HEK293 (cell line): ENCODE measurements around the gene TMEM184A.

ENCODE experiments used
- CTCF ChIA-PET: fragments of 350-600 bp; formaldehyde crosslinking; extraction: SDS; loops from one replicate; lab custom pipeline; 2021; ENCODE audit warnings: antibody characterized with exemption; lab: Yijun Ruan, JAX
- POLR2A ChIA-PET: fragments of 300-600 bp; formaldehyde crosslinking; extraction: SDS; loops from one replicate; lab custom pipeline; 2020; ENCODE audit warnings: antibody characterized with exemption, inconsistent platforms; lab: Yijun Ruan, JAX
- H3K27ac ChIP-seq: fragments of 200-500 bp; sonication (Bioruptor generic); 2 replicates; pipeline ENCODE4 v1.5.1; 2014; ENCODE audit warnings: low read depth, low read length, control low read depth, inconsistent platforms; ENCODE audit errors: extremely low read depth
- H3K36me3 ChIP-seq, 2 experiments: fragments of 200-500 bp in 1 of 2; sonication (Bioruptor generic) in 1 of 2; 1 replicate in 1 of 2; 2 replicates in 1 of 2; pipeline ENCODE4 v1.5.1; 2014 to 2017; ENCODE audit warnings: inconsistent platforms in 2 of 2, low read length in 2 of 2; ENCODE audit not compliant: control insufficient read depth in 2 of 2, insufficient read depth in 1 of 2
- H3K4me1 ChIP-seq: fragments of 200-500 bp; sonication (Bioruptor generic); 2 replicates; pipeline ENCODE4 v1.5.1; 2014; ENCODE audit warnings: mild to moderate bottlenecking, low read length, inconsistent platforms; ENCODE audit not compliant: control insufficient read depth, insufficient read depth
- H3K4me3 ChIP-seq: 2 replicates; pipeline ENCODE4 v1.5.1; 2011; ENCODE audit warnings: low read depth, mild to moderate bottlenecking, control low read depth, low read length, moderate library complexity
- H3K9me3 ChIP-seq: fragments of 200-500 bp; sonication (Bioruptor generic); 2 replicates; pipeline ENCODE4 v1.5.1; 2014; ENCODE audit warnings: low read depth, low read length, inconsistent platforms; ENCODE audit not compliant: control insufficient read depth, insufficient read depth
- GLIS2 ChIP-seq: fragments of 450-650 bp; formaldehyde crosslinking; IDR thresholded peaks from 2 replicates; pipeline ENCODE4 v1.5.1; 2016; ENCODE audit warnings: missing biosample characterization, missing genetic modification characterization
- HOXA7 ChIP-seq: sonication (generic); formaldehyde crosslinking; IDR thresholded peaks from 2 replicates; pipeline ENCODE4 v1.8.1; 2022; ENCODE audit warnings: missing genetic modification reagents, borderline replicate concordance
- HOXC10 ChIP-seq: sonication (generic); formaldehyde crosslinking; IDR thresholded peaks from 2 replicates; pipeline ENCODE4 v1.8.1; 2023; ENCODE audit warnings: mild to moderate bottlenecking, missing genetic modification reagents
- KLF7 ChIP-seq: fragments of 450-650 bp; formaldehyde crosslinking; IDR thresholded peaks from 2 replicates; pipeline ENCODE4 v1.5.1; 2016; ENCODE audit warnings: missing biosample characterization, missing genetic modification characterization, borderline replicate concordance
- PRDM2 ChIP-seq: fragments of 450-650 bp; formaldehyde crosslinking; IDR thresholded peaks from 2 replicates; pipeline ENCODE4 v1.5.1; 2016; ENCODE audit warnings: missing biosample characterization, missing genetic modification characterization, borderline replicate concordance
- SP2 ChIP-seq: fragments of 450-650 bp; formaldehyde crosslinking; IDR thresholded peaks from 2 replicates; pipeline ENCODE4 v1.5.1; 2016; ENCODE audit warnings: missing biosample characterization, missing genetic modification characterization
- ZBTB10 ChIP-seq: fragments of 450-650 bp; formaldehyde crosslinking; IDR thresholded peaks from 2 replicates; pipeline ENCODE4 v1.5.1; 2016; ENCODE audit warnings: missing biosample characterization, missing genetic modification characterization
- ZBTB48 ChIP-seq: fragments of 450-650 bp; formaldehyde crosslinking; IDR thresholded peaks from 2 replicates; pipeline ENCODE4 v1.5.1; 2016; ENCODE audit warnings: missing biosample characterization, missing genetic modification characterization
- ZNF132 ChIP-seq: fragments of 450-650 bp; formaldehyde crosslinking; IDR thresholded peaks from 2 replicates; pipeline ENCODE4 v1.5.1; 2017; ENCODE audit warnings: missing biosample characterization, missing genetic modification characterization, borderline replicate concordance
- ZNF221 ChIP-seq: fragments of 450-650 bp; formaldehyde crosslinking; IDR thresholded peaks from 2 replicates; pipeline ENCODE4 v1.5.1; 2017; ENCODE audit warnings: missing biosample characterization, missing genetic modification characterization, borderline replicate concordance
- ZNF37A ChIP-seq: fragments of 450-650 bp; IDR thresholded peaks from 2 replicates; pipeline ENCODE4 v1.5.1; 2018; ENCODE audit warnings: missing biosample characterization, missing genetic modification characterization
- ZNF544 ChIP-seq: fragments of 450-650 bp; formaldehyde crosslinking; IDR thresholded peaks from 2 replicates; pipeline ENCODE4 v1.5.0; 2017; ENCODE audit warnings: missing biosample characterization, missing genetic modification characterization
- ZNF560 ChIP-seq: fragments of 450-650 bp; formaldehyde crosslinking; IDR thresholded peaks from 2 replicates; pipeline ENCODE4 v1.5.1; 2017; ENCODE audit warnings: missing biosample characterization, missing genetic modification characterization, borderline replicate concordance
- ZNF621 ChIP-seq: fragments of 450-650 bp; formaldehyde crosslinking; IDR thresholded peaks from 2 replicates; pipeline ENCODE4 v1.5.1; 2017; ENCODE audit warnings: missing biosample characterization, missing genetic modification characterization
- ZNF692 ChIP-seq: fragments of 450-650 bp; formaldehyde crosslinking; IDR thresholded peaks from 2 replicates; pipeline ENCODE4 v1.5.1; 2016; ENCODE audit warnings: missing biosample characterization, missing genetic modification characterization
- ZNF707 ChIP-seq: fragments of 450-650 bp; formaldehyde crosslinking; IDR thresholded peaks from 2 replicates; pipeline ENCODE4 v1.5.1; 2016; ENCODE audit warnings: missing biosample characterization, missing genetic modification characterization
- ZNF843 ChIP-seq: fragments of 450-650 bp; formaldehyde crosslinking; IDR thresholded peaks from 2 replicates; pipeline ENCODE4 v1.5.1; 2016; ENCODE audit warnings: missing biosample characterization, missing genetic modification characterization
- ZXDB ChIP-seq: fragments of 450-650 bp; formaldehyde crosslinking; IDR thresholded peaks from 2 replicates; pipeline ENCODE4 v1.5.1; 2016; ENCODE audit warnings: missing biosample characterization, missing genetic modification characterization
- TF ChIP-seq, protein P1 (sequence below): fragments of 450-650 bp; formaldehyde crosslinking; IDR thresholded peaks from 2 replicates; pipeline ENCODE4 v1.5.1; 2017; ENCODE audit warnings: missing biosample characterization, missing genetic modification characterization
- TF ChIP-seq, protein P2 (sequence below): fragments of 450-650 bp; formaldehyde crosslinking; IDR thresholded peaks from 2 replicates; pipeline ENCODE4 v1.5.1; 2016; ENCODE audit warnings: missing biosample characterization, missing genetic modification characterization, low read depth

TMEM184A gene

DNA sequence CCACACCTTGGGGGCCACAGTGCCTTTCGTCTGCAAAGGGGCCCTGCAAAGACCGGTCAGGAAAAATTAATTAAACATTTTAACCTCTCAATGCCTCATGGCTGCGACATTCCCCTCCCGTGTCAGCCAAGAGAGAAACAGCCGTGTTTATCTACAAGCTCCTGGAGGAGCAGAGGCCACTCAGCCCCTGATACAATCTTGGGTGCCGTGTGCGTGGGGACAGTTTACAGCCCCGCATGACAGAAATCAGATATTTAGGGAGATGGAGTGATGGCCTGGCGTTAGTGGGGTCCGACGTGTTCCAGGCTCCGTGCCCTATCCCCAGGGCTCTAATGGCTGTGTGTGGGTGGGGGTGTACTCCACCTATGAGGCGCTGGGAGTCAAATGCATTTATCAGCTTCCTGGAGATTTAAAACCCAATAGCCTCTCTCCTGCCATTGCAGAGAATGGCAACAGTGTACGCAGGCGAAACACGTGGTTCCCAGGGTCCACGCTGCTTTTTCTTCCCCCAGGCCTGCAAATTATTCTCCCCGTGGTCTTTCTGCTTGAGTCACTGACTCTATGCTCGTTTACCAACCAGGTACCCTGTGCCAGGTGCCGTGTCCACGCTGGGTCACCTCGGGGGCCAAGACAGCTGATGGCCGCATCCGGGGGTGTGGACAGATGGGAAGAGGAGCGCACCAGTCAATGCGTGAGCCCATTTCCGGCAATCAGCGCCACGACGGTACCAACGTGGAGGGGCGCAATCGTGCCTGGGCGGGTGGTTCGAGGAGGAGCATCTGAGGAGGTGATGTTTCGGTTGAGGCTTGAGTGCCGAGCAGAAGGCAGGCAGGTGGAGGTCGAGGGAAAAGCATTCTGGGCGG is 40.4 kb upstream of the TMEM184A start:
- Histone ChIP-seq H3K27ac (no peak overlapping the region), H3K4me3 (no peak overlapping the region), H3K36me3 (no peaks in the 10 kb centered on the region), H3K9me3 (no peaks in the 10 kb centered on the region), H3K4me1 (no peaks in the 10 kb centered on the region)
- TF ChIP-seq GLIS2 (tag by site-specific recombination): no peak
- TF ChIP-seq ZNF37A (tag by site-specific recombination): no peak
- TF ChIP-seq ZNF221: no peak
- TF ChIP-seq, protein P1, sequence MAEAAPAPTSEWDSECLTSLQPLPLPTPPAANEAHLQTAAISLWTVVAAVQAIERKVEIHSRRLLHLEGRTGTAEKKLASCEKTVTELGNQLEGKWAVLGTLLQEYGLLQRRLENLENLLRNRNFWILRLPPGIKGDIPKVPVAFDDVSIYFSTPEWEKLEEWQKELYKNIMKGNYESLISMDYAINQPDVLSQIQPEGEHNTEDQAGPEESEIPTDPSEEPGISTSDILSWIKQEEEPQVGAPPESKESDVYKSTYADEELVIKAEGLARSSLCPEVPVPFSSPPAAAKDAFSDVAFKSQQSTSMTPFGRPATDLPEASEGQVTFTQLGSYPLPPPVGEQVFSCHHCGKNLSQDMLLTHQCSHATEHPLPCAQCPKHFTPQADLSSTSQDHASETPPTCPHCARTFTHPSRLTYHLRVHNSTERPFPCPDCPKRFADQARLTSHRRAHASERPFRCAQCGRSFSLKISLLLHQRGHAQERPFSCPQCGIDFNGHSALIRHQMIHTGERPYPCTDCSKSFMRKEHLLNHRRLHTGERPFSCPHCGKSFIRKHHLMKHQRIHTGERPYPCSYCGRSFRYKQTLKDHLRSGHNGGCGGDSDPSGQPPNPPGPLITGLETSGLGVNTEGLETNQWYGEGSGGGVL (tag by site-specific recombination): no peak
- TF ChIP-seq, protein P2, sequence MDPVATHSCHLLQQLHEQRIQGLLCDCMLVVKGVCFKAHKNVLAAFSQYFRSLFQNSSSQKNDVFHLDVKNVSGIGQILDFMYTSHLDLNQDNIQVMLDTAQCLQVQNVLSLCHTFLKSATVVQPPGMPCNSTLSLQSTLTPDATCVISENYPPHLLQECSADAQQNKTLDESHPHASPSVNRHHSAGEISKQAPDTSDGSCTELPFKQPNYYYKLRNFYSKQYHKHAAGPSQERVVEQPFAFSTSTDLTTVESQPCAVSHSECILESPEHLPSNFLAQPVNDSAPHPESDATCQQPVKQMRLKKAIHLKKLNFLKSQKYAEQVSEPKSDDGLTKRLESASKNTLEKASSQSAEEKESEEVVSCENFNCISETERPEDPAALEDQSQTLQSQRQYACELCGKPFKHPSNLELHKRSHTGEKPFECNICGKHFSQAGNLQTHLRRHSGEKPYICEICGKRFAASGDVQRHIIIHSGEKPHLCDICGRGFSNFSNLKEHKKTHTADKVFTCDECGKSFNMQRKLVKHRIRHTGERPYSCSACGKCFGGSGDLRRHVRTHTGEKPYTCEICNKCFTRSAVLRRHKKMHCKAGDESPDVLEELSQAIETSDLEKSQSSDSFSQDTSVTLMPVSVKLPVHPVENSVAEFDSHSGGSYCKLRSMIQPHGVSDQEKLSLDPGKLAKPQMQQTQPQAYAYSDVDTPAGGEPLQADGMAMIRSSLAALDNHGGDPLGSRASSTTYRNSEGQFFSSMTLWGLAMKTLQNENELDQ (tag by site-specific recombination): no peak
- no peak for TF ChIP-seq HOXC10 (CRISPR knock-in tag)
- TF ChIP-seq ZNF544: no peak
- no peak for TF ChIP-seq ZNF843 (tag by site-specific recombination)
- TF ChIP-seq ZBTB48: no peak
- no peak for TF ChIP-seq ZNF132 (tag by site-specific recombination)
- TF ChIP-seq ZBTB10 (tag by site-specific recombination): no peak
- no peak for TF ChIP-seq HOXA7 (CRISPR knock-in tag)
- CTCF ChIA-PET: interaction anchor here (0.6 to 0.9 kb wide), 3 partner anchors 123 to 445 kb away, joined by 3 read pairs; no protein-coding TSS in a partner anchor
- POLR2A ChIA-PET: no interaction called here

GRCh38 chr7:1595636-1596035 is 39.6 kb upstream of the TMEM184A start:
- no peaks in the 10 kb centered on the region for H3K36me3 ChIP-seq
- H3K4me1 ChIP-seq: no peaks in the 10 kb centered on the region
- no peak overlapping the region for H3K4me3 ChIP-seq
- ChIA-PET POLR2A (no interaction called here), CTCF (interaction anchor here (0.7 to 0.9 kb wide), 2 partner anchors 13 to 261 kb away, joined by 3 read pairs; no protein-coding TSS in a partner anchor)
- no peak overlapping the region for H3K27ac ChIP-seq
- H3K9me3 ChIP-seq: no peaks in the 10 kb centered on the region
- TF ChIP-seq ZXDB (tag by site-specific recombination): no peak
- TF ChIP-seq ZNF692 (tag by site-specific recombination): no peak
- no peak for TF ChIP-seq ZNF707 (tag by site-specific recombination)
- TF ChIP-seq SP2 (tag by site-specific recombination): no peak
- TF ChIP-seq PRDM2 (tag by site-specific recombination): no peak
- TF ChIP-seq ZNF621 (tag by site-specific recombination): no peak
- TF ChIP-seq KLF7 (tag by site-specific recombination): no peak
- no peak for TF ChIP-seq ZNF560 (tag by site-specific recombination)
